T-cell (primary cell): ENCODE measurements around the gene DPYSL3. TPM values are rescaled to one million over a fixed set of nuclear protein-coding genes. Genes with fewer than 3 reads are reported as not detected.

Source experiments
- ATAC-seq, 4 experiments: fragments of 200-7000 bp in 3 of 4; fragments of 150-1000 bp in 1 of 4; cut with Tn5 transposase; replicated peaks in 1 of 4; 1 replicate in 3 of 4; 2 replicates in 1 of 4; pipeline ENCODE4 v1.10.0; 2021; ENCODE audit warnings: moderate library complexity in 3 of 4, mild to moderate bottlenecking in 2 of 4, moderate number of reproducible peaks in 1 of 4
- CTCF ChIA-PET, 2 donors: fragments of 300-600 bp; sonication (Branson Sonifier 250); formaldehyde crosslinking; loops; one replicate each; lab custom pipeline; 2022; ENCODE audit warnings: antibody characterized with exemption in 2 of 2; lab: Charles Lee
- POLR2A ChIA-PET, 2 donors: fragments of 300-600 bp; sonication (Branson Sonifier 250); formaldehyde crosslinking; loops; one replicate each; lab custom pipeline; 2022; ENCODE audit warnings: antibody characterized with exemption in 2 of 2; lab: Charles Lee
- DNase-seq, 35 experiments: peaks; one replicate each; pipeline versions ENCODE4 v3.0.0 to v3.0.0-alpha.2; 2013 to 2023
- H3K27ac ChIP-seq: one replicate; pipeline ENCODE4 v1.5.1; 2013; ENCODE audit warnings: low read length
- H3K27me3 ChIP-seq, 2 experiments: replicated peaks in 1 of 2; 1 replicate in 1 of 2; 2 replicates in 1 of 2; pipeline versions ENCODE4 v1.6.1 to v1.7.0; 2013; ENCODE audit warnings: low read length in 1 of 2, mixed read lengths in 1 of 2; ENCODE audit not compliant: control insufficient read depth in 2 of 2, insufficient read depth in 2 of 2; ENCODE audit errors: extremely low read depth in 1 of 2
- H3K36me3 ChIP-seq, 2 donors: 1 replicate in 1 of 2; 2 replicates in 1 of 2; pipeline versions ENCODE4 v1.6.1 to v1.7.0; 2013; ENCODE audit warnings: low read length in 1 of 2; ENCODE audit not compliant: control insufficient read depth in 2 of 2, insufficient read depth in 1 of 2; ENCODE audit errors: extremely low read depth in 1 of 2
- H3K4me1 ChIP-seq, 2 experiments: 1 replicate in 1 of 2; 2 replicates in 1 of 2; pipeline versions ENCODE4 v1.6.1 to v1.7.0; 2013; ENCODE audit warnings: low read length in 2 of 2, mixed read lengths in 1 of 2; ENCODE audit not compliant: insufficient read depth in 2 of 2, control insufficient read depth in 1 of 2; ENCODE audit errors: extremely low read depth in 1 of 2
- H3K4me3 ChIP-seq, 2 donors: 1 replicate in 1 of 2; 2 replicates in 1 of 2; pipeline versions ENCODE4 v1.5.1 to v1.7.0; 2013; ENCODE audit warnings: mild to moderate bottlenecking in 2 of 2, low read length in 1 of 2, moderate library complexity in 1 of 2; ENCODE audit not compliant: control insufficient read depth in 1 of 2; ENCODE audit errors: extremely low read depth in 1 of 2
- H3K9me3 ChIP-seq: 2 replicates; pipeline ENCODE4 v1.7.0; 2013
- H3K27ac Mint-ChIP-seq, 2 donors: one replicate each; pipeline ENCODE4 v1.8.0; 2020 to 2021; ENCODE audit warnings: mild to moderate bottlenecking in 2 of 2, mixed read lengths in 2 of 2
- H3K27me3 Mint-ChIP-seq, 2 donors: one replicate each; pipeline ENCODE4 v1.8.0; 2021 to 2022; ENCODE audit warnings: mixed read lengths in 2 of 2
- H3K36me3 Mint-ChIP-seq: one replicate; pipeline ENCODE4 v1.8.0; 2021; ENCODE audit warnings: mixed read lengths
- H3K4me1 Mint-ChIP-seq, 3 donors: one replicate each; pipeline ENCODE4 v1.8.0; 2020 to 2022; ENCODE audit warnings: mixed read lengths in 3 of 3, mild to moderate bottlenecking in 1 of 3
- H3K4me3 Mint-ChIP-seq, 3 donors: one replicate each; pipeline ENCODE4 v1.8.0; 2020 to 2022; ENCODE audit warnings: mild to moderate bottlenecking in 3 of 3, mixed read lengths in 3 of 3, moderate library complexity in 3 of 3
- H3K9me3 Mint-ChIP-seq, 3 donors: one replicate each; pipeline ENCODE4 v1.8.0; 2020 to 2022; ENCODE audit warnings: mixed read lengths in 3 of 3
- WGBS: methylation state at CpG from one replicate; pipeline ENCODE4 v1.1.5; 2013; ENCODE audit warnings: missing lambda C conversion rate; ENCODE audit not compliant: insufficient coverage; 5-methylcytosine and 5-hydroxymethylcytosine counted together
- total RNA-seq, 35 experiments: library from RNA in 6 of 35; stranded (reverse) in 6 of 35; fragments of 120-200 nt in 1 of 35; gene quantifications; one replicate each; pipeline versions ENCODE4 v1.2.1 to v1.2.4 and lab custom pipeline; 2013 to 2026

Gene DPYSL3
- total RNA-seq, 5 donors from 2014 or later (not counting 1 experiment from before 2014, with no cell fraction given), result 0.09 to 0.68 (median 0.54) TPM

DNA sequence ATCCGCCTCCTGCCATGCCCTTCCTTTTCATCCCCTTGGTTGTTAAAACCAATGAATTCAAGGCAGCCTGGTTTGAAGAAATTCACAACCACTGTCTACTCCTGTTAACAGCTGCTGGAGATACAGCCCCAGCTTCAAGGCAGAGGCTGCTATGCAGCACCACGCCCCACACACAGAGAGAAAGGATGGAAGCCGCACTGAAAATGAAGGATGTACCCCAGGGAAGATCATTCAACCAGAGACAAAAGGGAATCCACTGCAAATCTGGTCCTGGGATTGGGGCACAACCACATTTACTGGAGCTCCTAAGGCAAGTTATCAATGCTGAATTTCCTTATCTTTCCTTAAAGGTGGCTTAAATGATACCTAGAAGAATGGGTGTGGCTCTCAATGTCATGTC is 58.7 kb downstream of the DPYSL3 start:
- CTCF ChIA-PET, result interaction anchor here in 1 of 2 donors (0.5 kb wide), 1 partner anchor 1595 kb away, joined by 3 read pairs; no protein-coding TSS in a partner anchor

GRCh38 chr5:147450606-147451005 is 59.3 kb downstream of the DPYSL3 start:
- Mint-ChIP-seq H3K36me3 (no peaks in the 10 kb centered on the region), H3K9me3 (no peaks in the 10 kb centered on the region), H3K4me1 (peaks cover 14 to 15% (median 15%) of the 10 kb centered on the region in 3 donors), H3K4me3 (no peak overlapping the region), H3K27me3 (peaks cover 57% of the 10 kb centered on the region in 2 donors), H3K27ac (no peak overlapping the region)
- no peak overlapping the region for H3K27ac ChIP-seq
- DNase-seq (no peak), ATAC-seq (no peak)
- ChIA-PET CTCF (no interaction called here), POLR2A (no interaction called here)
- no peaks in the 10 kb centered on the region for H3K9me3 ChIP-seq
- peaks cover 13 to 33% of the 10 kb centered on the region in 2 experiments for H3K27me3 ChIP-seq
- H3K4me1 ChIP-seq, result peaks cover 0 to 18% of the 10 kb centered on the region in 2 experiments
- no peak overlapping the region for H3K4me3 ChIP-seq
- no peaks in the 10 kb centered on the region for H3K36me3 ChIP-seq

More for the DNA sequence above, 58.7 kb downstream of the DPYSL3 start:
- Mint-ChIP-seq H3K27me3 (peaks cover 58 to 62% of the 10 kb centered on the region in 2 donors), H3K27ac (no peak overlapping the region), H3K36me3 (no peaks in the 10 kb centered on the region), H3K4me3 (no peak overlapping the region), H3K4me1 (peaks cover 14 to 15% (median 15%) of the 10 kb centered on the region in 3 donors), H3K9me3 (no peaks in the 10 kb centered on the region)
- Histone ChIP-seq H3K27me3 (peaks cover 17 to 33% of the 10 kb centered on the region in 2 experiments), H3K4me1 (peaks cover 0 to 18% of the 10 kb centered on the region in 2 experiments), H3K9me3 (no peaks in the 10 kb centered on the region), H3K27ac (no peak overlapping the region), H3K4me3 (no peak overlapping the region), H3K36me3 (no peaks in the 10 kb centered on the region)
- no peak for ATAC-seq
- DNase-seq, result no peak
- POLR2A ChIA-PET, result no interaction called here
- WGBS, result 79% methylated on average over 3 of the region's 3 CpGs

GRCh38 chr5:147448766-147449165 is 61.1 kb downstream of the DPYSL3 start:
- POLR2A ChIA-PET, result no interaction called here
- Histone ChIP-seq H3K9me3 (no peaks in the 10 kb centered on the region), H3K4me1 (peaks cover 0 to 13% of the 10 kb centered on the region in 2 experiments), H3K27me3 (peaks cover 10 to 23% of the 10 kb centered on the region in 2 experiments), H3K4me3 (no peak overlapping the region), H3K27ac (no peak overlapping the region), H3K36me3 (no peaks in the 10 kb centered on the region)
- no CpG with 5 or more reads among the region's 1 CpG for WGBS
- Mint-ChIP-seq H3K27me3 (peaks cover 39 to 43% of the 10 kb centered on the region in 2 donors), H3K27ac (no peak overlapping the region), H3K9me3 (no peaks in the 10 kb centered on the region), H3K4me3 (no peak overlapping the region), H3K36me3 (no peaks in the 10 kb centered on the region), H3K4me1 (peaks cover 7 to 9% (median 8%) of the 10 kb centered on the region in 3 donors)
- ATAC-seq, result no peak
- CTCF ChIA-PET, result no interaction called here
- no peak for DNase-seq

DNA sequence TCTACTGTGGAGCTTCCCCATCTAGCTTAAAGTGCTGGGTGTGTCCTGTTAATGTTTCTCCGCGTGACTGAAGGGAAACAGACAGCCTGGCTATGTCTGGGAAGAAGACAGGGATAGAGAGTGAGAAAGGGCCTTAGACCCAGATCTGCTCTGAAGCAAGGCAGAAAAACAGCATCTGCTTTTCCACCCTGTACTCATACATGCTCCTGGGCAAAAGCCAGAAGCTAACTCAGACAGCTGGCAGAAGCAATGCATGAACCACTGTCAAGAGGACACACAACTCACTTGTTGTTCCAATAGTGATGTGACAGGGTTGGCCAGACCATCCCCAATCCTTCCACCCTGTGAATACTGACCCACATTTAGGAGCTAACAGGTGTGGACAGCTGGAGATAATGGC is 63.3 kb downstream of the DPYSL3 start:
- Mint-ChIP-seq H3K9me3 (no peaks in the 10 kb centered on the region), H3K4me3 (no peak overlapping the region), H3K27ac (no peak overlapping the region), H3K27me3 (peaks cover 24 to 30% of the 10 kb centered on the region in 2 donors), H3K36me3 (no peaks in the 10 kb centered on the region), H3K4me1 (no peaks in the 10 kb centered on the region)
- peaks cover 2 to 4% of the 10 kb centered on the region in 2 experiments for H3K27me3 ChIP-seq
- WGBS, result no CpG with 5 or more reads among the region's 2 CpGs
- no peak overlapping the region for H3K4me3 ChIP-seq
- no peaks in the 10 kb centered on the region for H3K4me1 ChIP-seq
- ChIA-PET POLR2A (interaction anchor here in 1 of 2 donors (0.6 kb wide), 1 partner anchor 10 kb away, joined by 3 read pairs; no protein-coding TSS in a partner anchor), CTCF (no interaction called here)
- H3K27ac ChIP-seq, result no peak overlapping the region
- no peak for DNase-seq
- no peaks in the 10 kb centered on the region for H3K9me3 ChIP-seq
- H3K36me3 ChIP-seq, result no peaks in the 10 kb centered on the region
- no peak for ATAC-seq

- ChIA-PET CTCF (no interaction called here), POLR2A (no interaction called here)
- no peaks in the 10 kb centered on the region for H3K9me3 ChIP-seq
- DNase-seq (no peak), ATAC-seq (no peak)
- peaks cover 0 to 2% of the 10 kb centered on the region in 2 experiments for H3K27me3 ChIP-seq
- Mint-ChIP-seq H3K4me1 (no peaks in the 10 kb centered on the region), H3K9me3 (no peaks in the 10 kb centered on the region), H3K27ac (no peak overlapping the region), H3K4me3 (no peak overlapping the region), H3K27me3 (peaks cover 22 to 24% of the 10 kb centered on the region in 2 donors), H3K36me3 (no peaks in the 10 kb centered on the region)
- no peaks in the 10 kb centered on the region for H3K36me3 ChIP-seq
- no CpG with 5 or more reads among the region's 2 CpGs for WGBS
- H3K4me3 ChIP-seq, result no peak overlapping the region
- H3K4me1 ChIP-seq, result no peaks in the 10 kb centered on the region
- H3K27ac ChIP-seq, result no peak overlapping the region
These were observed 64.0 kb downstream of the DPYSL3 start for GRCh38 chr5:147445917-147446316.

DNA sequence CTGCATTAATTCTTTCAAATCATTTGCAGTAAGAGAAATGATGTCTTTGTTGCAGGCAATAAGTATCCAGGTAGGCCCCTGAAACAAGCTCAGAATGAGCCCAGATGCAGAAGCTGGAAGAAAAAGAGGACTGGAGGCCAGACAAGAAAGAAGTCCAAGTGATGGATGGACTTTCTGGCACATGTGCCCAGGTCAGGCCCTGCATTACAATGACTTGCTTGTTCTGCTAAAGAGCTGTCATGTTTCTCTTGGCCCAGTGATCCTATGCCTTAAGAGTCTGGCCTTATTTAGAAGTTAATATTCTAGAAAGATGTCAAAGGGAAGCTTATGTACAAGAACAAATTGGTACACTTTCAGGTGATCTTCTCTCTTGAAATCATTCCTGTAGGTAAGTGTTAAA is 64.8 kb downstream of the DPYSL3 start:
- no peak overlapping the region for H3K4me3 ChIP-seq
- DNase-seq, result no peak
- H3K4me3 Mint-ChIP-seq, result no peak overlapping the region
- no peak overlapping the region for H3K27ac Mint-ChIP-seq
- ChIA-PET CTCF (no interaction called here), POLR2A (no interaction called here)
- ATAC-seq, result no peak
- no peaks in the 10 kb centered on the region for H3K9me3 ChIP-seq
- no peaks in the 10 kb centered on the region for H3K36me3 Mint-ChIP-seq
- peaks cover 15 to 17% of the 10 kb centered on the region in 2 donors for H3K27me3 Mint-ChIP-seq
- H3K27me3 ChIP-seq, result peaks cover 0 to 2% of the 10 kb centered on the region in 2 experiments
- H3K27ac ChIP-seq, result no peak overlapping the region
- H3K4me1 Mint-ChIP-seq, result no peaks in the 10 kb centered on the region
- no peaks in the 10 kb centered on the region for H3K36me3 ChIP-seq
- H3K4me1 ChIP-seq, result no peaks in the 10 kb centered on the region
- no peaks in the 10 kb centered on the region for H3K9me3 Mint-ChIP-seq

DNA sequence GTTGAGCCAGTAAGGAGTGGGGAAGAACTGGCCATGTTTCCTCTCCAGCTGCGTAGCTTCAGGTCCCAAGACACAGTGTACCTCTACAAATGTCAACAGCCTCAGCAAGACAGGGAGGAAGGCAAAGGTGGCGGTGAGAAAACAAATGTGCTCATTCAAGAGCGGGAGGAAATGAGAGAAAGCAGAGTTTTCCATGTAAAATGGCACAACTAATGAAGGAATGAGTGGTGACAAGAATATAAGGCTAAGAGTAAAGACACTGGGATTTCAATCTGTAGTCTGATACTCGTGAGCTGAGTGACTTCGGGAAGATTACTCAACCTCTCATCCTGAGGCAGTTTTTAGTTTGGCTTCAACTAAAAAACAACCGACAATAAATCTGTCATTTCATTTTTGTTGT is 67.6 kb downstream of the DPYSL3 start:
- H3K4me3 ChIP-seq, result no peak overlapping the region
- DNase-seq (no peak), ATAC-seq (no peak)
- no peaks in the 10 kb centered on the region for H3K36me3 Mint-ChIP-seq
- CTCF ChIA-PET, result no interaction called here
- H3K9me3 ChIP-seq, result no peaks in the 10 kb centered on the region
- no peak overlapping the region for H3K27ac ChIP-seq
- no peak overlapping the region for H3K27ac Mint-ChIP-seq
- H3K4me3 Mint-ChIP-seq, result no peak overlapping the region
- WGBS, result 86% methylated on average over 2 of the region's 6 CpGs
- H3K4me1 ChIP-seq, result no peaks in the 10 kb centered on the region
- POLR2A ChIA-PET, result no interaction called here
- H3K4me1 Mint-ChIP-seq, result no peaks in the 10 kb centered on the region
- H3K9me3 Mint-ChIP-seq, result no peaks in the 10 kb centered on the region
- peaks cover 3 to 5% of the 10 kb centered on the region in 2 donors for H3K27me3 Mint-ChIP-seq
- H3K36me3 ChIP-seq, result no peaks in the 10 kb centered on the region
- H3K27me3 ChIP-seq, result no peaks in the 10 kb centered on the region
